Lower leg skin (tissue), 3 donors: ENCODE data around the gene RSAD2.

ENCODE experiments used
- CTCF ChIP-seq, 3 donors: fragments of 450-650 bp; IDR thresholded peaks; one replicate each; pipeline ENCODE4 v1.5.1; 2016; ENCODE audit warnings: antibody characterized with exemption in 3 of 3, mild to moderate bottlenecking in 3 of 3, moderate library complexity in 2 of 3
- POLR2A ChIP-seq, 2 donors: fragments of 450-650 bp; IDR thresholded peaks; one replicate each; pipeline ENCODE4 v1.6.1; 2016 to 2017; ENCODE audit warnings: antibody characterized with exemption in 2 of 2, mild to moderate bottlenecking in 1 of 2, moderate library complexity in 1 of 2

DNA sequence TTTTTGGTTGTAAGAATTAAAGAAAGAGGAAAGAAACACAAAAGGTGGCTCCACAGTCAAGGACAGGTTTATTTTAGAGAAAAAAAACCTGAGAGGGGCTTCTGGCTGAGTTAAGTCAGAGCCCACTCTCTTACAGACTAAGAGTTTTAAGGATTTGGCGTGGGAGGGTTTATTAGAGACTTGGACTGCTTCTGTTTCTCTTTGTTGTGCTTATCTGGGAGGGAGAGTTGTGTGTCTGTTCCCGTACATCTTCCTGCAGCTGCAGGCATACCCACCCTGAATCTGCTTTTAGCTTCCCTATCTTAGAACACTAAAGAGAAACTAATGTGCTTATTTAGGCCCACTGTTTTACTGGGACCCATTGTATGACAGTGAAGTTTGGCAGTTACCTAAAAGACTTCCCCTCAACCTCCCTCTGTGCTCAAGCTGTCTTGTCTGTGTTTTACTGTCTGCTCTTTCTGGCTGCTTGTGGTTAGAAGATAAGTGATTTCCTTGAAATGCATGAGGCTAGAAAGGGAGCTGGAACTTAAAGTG is 2.7 kb downstream of the RSAD2 start:
- TF ChIP-seq CTCF (IDR thresholded peaks at IDR 0.05) (no peak), POLR2A (IDR thresholded peaks at IDR 0.05) (no peak)
